Astrocyte of the cerebellum (primary cell): Measurements from ENCODE around the gene ZNF579.

ENCODE experiments used
- DNase-seq: peaks from one replicate; pipeline ENCODE4 v3.0.0-alpha.2; 2011; ENCODE audit warnings: low read depth
- H3K4me3 ChIP-seq: 2 replicates; pipeline ENCODE4 v1.5.1; 2011; ENCODE audit warnings: mild to moderate bottlenecking, low read depth, low read length, moderate library complexity
- in situ Hi-C: cut with HindIII; loops from 2 replicates; pipeline ENCODE4 v1.10.0; 2017; ENCODE audit warnings: low sequenced_read_pairs
- TF ChIP-seq, protein P1 (sequence below): IDR thresholded peaks from 2 replicates; pipeline ENCODE4 v1.5.1; 2012; ENCODE audit warnings: low read length, low read depth, moderate library complexity, mild to moderate bottlenecking; ENCODE audit errors: missing control alignments

The ZNF579 gene

DNA sequence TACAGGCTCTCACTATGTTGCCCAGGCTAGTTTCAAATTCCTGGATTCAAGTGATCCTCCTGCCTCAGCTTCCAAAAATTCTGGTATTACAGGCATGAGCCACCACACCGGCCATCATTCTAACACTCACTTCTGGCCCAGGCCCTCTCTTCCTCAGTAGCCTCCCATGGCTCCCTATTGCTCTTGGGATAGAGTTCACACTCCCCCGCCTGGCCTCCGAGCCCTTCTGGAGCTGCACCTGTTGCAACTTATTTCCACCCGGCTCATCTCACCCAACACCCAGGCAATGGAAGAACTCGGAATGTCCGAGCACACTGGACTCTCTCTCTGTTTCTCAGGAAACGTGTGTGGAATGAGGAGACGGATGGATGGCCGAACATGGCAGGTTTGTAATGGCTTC, 26.3 kb downstream of the ZNF579 start:
- in situ Hi-C loops: no loop called here
- DNase-seq: no peak
- no peak overlapping the region for H3K4me3 ChIP-seq
- TF ChIP-seq, protein P1, sequence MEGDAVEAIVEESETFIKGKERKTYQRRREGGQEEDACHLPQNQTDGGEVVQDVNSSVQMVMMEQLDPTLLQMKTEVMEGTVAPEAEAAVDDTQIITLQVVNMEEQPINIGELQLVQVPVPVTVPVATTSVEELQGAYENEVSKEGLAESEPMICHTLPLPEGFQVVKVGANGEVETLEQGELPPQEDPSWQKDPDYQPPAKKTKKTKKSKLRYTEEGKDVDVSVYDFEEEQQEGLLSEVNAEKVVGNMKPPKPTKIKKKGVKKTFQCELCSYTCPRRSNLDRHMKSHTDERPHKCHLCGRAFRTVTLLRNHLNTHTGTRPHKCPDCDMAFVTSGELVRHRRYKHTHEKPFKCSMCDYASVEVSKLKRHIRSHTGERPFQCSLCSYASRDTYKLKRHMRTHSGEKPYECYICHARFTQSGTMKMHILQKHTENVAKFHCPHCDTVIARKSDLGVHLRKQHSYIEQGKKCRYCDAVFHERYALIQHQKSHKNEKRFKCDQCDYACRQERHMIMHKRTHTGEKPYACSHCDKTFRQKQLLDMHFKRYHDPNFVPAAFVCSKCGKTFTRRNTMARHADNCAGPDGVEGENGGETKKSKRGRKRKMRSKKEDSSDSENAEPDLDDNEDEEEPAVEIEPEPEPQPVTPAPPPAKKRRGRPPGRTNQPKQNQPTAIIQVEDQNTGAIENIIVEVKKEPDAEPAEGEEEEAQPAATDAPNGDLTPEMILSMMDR: no peak

DNA sequence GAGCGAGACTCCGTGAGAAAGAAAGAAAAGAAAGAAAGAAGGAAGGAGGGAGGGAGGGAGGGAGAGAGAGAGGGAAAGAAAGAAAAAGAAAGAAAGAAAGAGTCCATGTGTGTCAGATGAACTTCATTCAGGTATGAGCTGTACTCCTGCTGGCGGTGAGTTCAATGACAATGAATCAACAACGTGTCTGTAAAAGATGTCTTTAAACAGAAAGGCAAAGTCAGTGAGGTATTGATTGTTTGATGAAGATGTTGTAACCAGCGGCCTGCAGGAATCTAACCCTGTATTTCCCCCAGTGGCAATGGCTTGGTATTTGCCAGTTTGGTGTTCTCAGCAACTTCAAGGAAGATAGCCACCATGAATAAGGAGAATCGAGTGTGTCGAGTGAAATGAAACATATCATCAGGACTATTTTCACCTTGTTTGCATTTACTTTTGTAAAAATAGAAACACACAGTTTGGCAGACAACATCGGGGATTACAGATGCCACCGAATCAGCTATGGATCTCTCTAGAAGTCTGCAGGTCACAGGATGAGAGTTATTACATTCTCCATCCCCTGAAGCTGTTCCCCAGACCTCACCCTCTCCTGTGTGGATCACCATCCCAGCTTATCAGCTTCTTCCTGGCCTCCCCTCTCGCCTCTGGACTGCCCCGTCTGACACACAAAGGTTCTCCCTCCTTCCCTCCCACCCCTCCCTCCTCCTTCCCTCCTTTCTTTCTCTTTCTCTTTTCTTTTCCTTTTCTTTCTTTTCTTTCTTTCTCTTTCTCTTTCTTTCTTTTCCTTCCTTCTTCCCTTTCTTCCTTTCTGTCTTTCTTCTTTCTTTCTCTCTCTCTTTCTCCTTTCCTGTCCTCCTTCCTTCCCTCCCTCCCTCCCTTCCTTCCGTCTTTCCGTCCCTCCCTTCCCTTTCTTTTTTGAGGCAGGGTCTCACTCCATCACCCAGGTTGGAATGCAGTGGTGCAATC, 27.1 kb downstream of the ZNF579 start:
- H3K4me3 ChIP-seq: no peak overlapping the region
- in situ Hi-C loops: no loop called here
- TF ChIP-seq, protein P1: no peak
- no peak for DNase-seq

- in situ Hi-C loops: no loop called here
- DNase-seq: peak; percentile 82
- no peak overlapping the region for H3K4me3 ChIP-seq
- TF ChIP-seq, protein P1: no peak
These were observed 28.0 kb downstream of the ZNF579 start for GRCh38 chr19:55552620-55553019.

- DNase-seq: no peak
- in situ Hi-C loops: no loop called here
- no peak overlapping the region for H3K4me3 ChIP-seq
- TF ChIP-seq, protein P1: no peak
These were observed 28.4 kb downstream of the ZNF579 start for GRCh38 chr19:55552206-55552605.

GRCh38 chr19:55550321-55550650, 30.4 kb downstream of the ZNF579 start:
- TF ChIP-seq, protein P1: no peak
- no peak for DNase-seq
- in situ Hi-C loops: no loop called here
- H3K4me3 ChIP-seq: no peak overlapping the region

DNA sequence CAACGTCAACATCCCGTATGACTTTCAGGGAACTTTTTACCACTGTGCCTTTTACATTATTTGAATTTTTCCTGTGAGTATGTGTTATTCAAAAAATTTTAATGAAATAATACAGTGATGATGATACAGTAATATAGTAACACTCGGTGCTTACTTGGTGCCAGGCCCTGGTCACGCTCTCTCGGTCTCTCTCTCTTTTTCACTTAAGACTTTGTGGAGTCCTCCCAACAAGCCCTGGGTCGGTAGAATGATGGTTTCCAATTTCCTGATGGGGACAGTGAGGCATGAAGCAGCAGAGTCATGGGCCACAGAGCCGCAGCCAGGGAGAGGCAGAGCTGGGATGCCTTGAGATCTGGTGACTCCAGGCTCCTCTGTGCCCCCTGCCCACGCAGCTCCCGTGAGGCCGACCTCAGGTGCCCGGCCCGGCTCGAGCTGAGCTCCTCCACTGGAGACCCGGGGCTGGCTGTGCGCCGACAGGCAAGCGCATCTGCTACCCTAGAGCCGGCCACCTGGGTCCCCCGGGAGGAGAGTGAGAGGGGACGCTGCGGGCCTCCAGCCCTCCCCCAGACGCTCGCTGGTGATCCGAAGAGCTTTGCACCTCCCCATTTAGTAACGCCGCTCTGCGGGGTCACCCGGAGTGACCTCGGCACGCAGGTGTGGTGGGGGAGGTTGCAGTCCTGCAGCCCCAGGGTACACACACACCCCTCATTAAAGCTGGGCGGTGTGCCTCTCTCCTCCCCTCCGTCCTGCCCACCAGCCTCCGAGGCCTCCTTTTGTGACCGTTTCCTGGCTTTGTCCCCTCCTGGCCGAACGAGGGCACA, 30.9 kb downstream of the ZNF579 start:
- DNase-seq: peak; percentile 80
- in situ Hi-C loops: no loop called here
- TF ChIP-seq, protein P1: peak; percentile 4
- peak overlapping the region; percentile 4 for H3K4me3 ChIP-seq
